Pons (tissue), 1 donor: Measurements from ENCODE around the gene GPR152.
"Not testable (repeated sequence)": the region's sequence is repeated elsewhere in the genome, so short reads cannot be mapped to it uniquely, and the experiment has no call there.

Experiments used
- DNase-seq: peaks from one replicate; pipeline ENCODE4 v3.0.0-alpha.2; 2016; ENCODE audit warnings: low spot score

GPR152 gene

GRCh38 chr11:67439321-67440228 is 13.0 kb downstream of the GPR152 start:
- no peak for DNase-seq

GRCh38 chr11:67438158-67438902 is 14.2 kb downstream of the GPR152 start:
- DNase-seq = no peak

- DNase-seq = no peak
Observed at GRCh38 chr11:67437809-67438157, 14.7 kb downstream of the GPR152 start.

GRCh38 chr11:67437082-67437808 is 15.3 kb downstream of the GPR152 start, which contains the start of gene PTPRCAP:
TSS of gene PTPRCAP (minus strand) at chr11:67437682. CDS start at chr11:67437619, 63 bp downstream.
- DNase-seq = no peak

- DNase-seq = no peak
Observed at GRCh38 chr11:67436459-67437081, 16.0 kb downstream of the GPR152 start.

- DNase-seq = no peak
Observed at GRCh38 chr11:67435727-67436458, 16.6 kb downstream of the GPR152 start.

- DNase-seq = no peak
Observed at GRCh38 chr11:67435031-67435726, 17.4 kb downstream of the GPR152 start.

- no peak for DNase-seq
Observed at GRCh38 chr11:67434395-67434881, 18.1 kb downstream of the GPR152 start.

- DNase-seq = no peak
Observed at GRCh38 chr11:67433536-67434394, 18.8 kb downstream of the GPR152 start.

- DNase-seq = no peak
Observed at GRCh38 chr11:67432655-67433349, 19.7 kb downstream of the GPR152 start.

GRCh38 chr11:67431346-67432249 is 20.9 kb downstream of the GPR152 start:
- no peak for DNase-seq

GRCh38 chr11:67429722-67430121 is 22.8 kb downstream of the GPR152 start:
- DNase-seq = no peak

- DNase-seq = no peak
Observed at GRCh38 chr11:67429038-67429668, 23.4 kb downstream of the GPR152 start.

- DNase-seq = peak; percentile 97
Observed at GRCh38 chr11:67428052-67429001, 24.2 kb downstream of the GPR152 start, which contains the start of gene RPS6KB2. TSS of gene RPS6KB2 (plus strand) at chr11:67428494. CDS start at chr11:67428546, 52 bp downstream.

GRCh38 chr11:67427364-67427859 is 25.1 kb downstream of the GPR152 start:
- DNase-seq = not testable (repeated sequence)
